GM18499 (cell line): ENCODE results near the gene REM2.
A peak's percentile ranks its signal among the peaks of the same experiment; 100 is the strongest.

Experiments
- ATAC-seq: cut with Tn5 transposase; IDR thresholded peaks from one replicate; pipeline ENCODE4 v1.9.1; 2021; ENCODE audit warnings: moderate number of reproducible peaks; ENCODE audit not compliant: insufficient read depth, unreplicated experiment

The REM2 gene

DNA sequence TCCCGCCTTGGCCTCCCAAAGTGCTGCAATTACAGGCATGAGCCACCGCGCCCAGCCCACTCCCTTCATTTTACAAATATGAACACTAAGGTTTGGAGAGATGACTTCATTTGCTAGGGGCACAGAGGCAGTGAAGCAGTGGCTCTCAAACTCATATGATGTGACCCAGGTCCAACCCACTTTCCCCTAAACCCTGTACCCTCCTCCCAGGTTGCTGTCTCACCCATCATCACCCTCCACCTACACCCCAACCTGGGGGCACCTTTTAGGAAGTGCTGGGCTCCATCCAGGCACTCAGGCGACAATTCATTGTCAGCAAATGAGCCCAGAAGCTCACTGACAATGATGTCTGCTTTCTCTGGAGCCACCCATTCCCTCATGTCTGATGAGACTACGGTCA, 40.7 kb downstream of the REM2 start:
- no peak for ATAC-seq

DNA sequence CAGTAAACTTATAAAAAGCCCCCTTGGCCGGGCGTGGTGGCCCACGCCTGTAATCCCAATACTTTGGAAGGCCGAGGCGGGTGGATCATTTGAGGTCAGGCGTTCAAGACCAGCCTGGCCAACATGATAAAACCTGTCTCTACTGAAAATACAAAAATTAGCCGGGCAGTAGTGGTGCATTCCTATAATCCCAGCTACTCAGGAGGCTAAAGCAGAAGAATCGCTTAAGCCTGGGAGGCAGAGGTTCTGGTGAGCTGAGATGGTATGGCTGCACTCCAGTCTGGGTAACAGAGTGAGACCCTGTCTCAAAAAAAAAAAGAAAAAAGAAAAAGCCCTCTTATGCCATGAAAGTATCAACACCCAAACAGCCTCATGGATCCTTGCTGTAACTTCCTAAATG, 42.5 kb downstream of the REM2 start:
- ATAC-seq = no peak

DNA sequence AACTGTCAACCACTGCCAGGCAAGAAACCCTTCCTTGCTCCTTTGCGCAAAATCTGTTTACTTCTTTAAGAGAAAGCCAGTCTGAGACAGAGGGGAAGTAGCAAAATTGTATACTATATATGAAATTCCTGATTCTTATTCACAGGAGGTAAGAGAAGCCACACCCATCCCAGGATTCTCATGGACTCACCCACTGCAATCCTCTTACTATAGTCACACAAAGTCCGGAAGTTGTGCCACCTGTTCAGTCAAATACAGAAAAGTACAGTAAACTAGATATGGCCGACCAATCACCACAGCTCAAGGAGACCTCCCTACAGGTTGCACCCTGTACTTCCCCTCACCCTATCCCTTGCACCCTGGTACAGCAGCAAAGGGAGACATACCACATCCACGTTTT, 43.3 kb downstream of the REM2 start:
- ATAC-seq = no peak

DNA sequence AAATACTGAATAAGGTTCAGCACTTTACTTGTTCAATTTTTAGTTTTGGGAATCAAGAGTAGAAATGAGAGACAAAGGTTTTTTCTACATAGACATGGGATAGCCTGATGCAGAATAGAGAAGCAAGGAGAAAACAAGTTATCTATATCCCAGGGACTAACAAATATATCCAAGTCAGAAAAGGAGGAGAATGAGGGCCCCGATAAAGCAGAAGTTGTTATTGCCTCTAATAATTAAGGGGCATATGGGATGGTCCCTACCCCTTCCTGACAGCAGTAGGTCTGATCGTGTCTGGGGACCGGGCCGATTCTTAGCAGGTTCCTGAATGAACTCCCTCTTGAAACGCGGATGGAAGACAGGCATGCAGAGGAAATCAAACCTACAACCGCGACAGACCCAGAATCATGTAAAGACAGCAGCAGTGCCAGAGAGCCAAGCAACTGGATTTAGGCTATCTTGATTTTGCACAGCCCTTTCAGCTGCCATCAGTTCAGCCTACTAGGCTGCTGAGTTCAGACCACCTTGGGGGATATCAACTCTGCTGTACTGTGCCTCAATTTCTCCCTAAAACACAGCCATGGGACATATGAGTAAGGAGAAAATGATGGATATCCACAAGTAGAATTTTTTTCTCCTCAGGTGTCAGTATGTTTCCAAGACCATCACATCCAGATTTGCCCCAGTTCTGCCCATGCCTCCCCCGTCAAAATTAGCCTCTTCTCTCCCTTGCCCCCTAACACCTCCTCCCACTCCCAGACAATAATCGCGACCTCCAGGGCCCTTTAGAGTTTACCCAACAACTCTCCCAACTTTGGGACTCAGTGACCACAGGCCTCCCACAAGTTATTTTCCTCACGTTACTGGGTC, 45.4 kb downstream of the REM2 start:
- ATAC-seq = no peak

DNA sequence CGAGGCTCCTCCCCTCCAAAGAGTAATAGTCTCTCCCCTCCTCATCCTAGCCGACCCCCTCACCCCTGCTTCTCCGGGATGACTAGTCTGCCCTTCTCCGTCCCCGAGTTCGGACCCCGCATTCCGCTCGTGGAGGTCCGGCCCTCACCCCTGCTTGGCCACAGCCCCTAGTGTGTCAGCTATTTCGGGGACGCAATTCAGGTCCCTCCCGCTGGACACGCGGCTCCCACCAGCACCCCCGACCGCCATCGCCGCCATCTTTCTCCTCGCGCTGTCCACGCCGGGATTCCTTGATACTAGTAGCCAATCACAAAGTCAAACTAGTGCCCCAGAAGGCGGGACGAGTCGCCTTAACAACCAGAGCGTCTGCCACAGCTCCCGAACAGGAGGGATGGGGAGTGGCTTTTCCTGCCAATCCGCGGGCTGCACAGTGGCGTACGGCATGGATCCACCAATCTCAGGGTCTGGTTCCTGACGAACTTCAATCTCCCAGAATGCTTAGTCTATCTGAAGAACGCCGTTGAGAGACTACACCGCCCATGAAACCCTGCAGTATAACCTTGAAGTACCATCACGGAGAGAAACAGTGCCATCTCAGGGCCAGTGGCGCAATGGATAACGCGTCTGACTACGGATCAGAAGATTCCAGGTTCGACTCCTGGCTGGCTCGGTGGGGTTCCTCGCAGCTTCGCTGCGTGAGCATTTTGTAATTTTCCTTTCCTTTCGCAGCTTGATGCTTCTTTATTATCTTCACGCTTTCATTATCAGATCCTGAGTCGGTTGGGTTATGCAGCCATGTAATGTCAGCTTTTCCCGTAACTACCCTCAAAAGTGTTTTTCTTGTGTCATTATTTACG, 46.3 kb downstream of the REM2 start, which contains the start of gene PRMT5:
PRMT5 (minus strand) TSS at position 273 of the 857 bp plus-strand sequence; CDS start at position 258, 15 bp downstream.
- ATAC-seq = peak; percentile 84

DNA sequence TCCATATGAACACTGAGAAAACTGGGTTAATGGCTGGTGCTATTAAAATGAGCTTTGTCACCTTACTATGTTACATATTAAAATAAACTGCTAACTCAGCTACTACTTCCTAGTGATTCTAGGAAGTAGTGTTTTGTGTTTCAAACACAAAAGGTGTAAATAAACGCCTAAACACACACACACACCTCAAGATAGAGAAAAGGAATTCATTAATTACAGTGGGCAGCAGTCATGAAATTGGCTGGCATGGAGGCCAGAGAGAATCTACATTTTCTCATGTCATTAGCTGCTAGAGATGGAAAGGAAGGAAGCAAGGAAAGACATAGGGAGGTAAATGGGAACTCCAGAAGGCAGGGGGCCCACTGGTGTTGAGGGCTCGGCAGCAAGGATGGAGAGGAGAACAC, 46.9 kb downstream of the REM2 start:
- no peak for ATAC-seq

DNA sequence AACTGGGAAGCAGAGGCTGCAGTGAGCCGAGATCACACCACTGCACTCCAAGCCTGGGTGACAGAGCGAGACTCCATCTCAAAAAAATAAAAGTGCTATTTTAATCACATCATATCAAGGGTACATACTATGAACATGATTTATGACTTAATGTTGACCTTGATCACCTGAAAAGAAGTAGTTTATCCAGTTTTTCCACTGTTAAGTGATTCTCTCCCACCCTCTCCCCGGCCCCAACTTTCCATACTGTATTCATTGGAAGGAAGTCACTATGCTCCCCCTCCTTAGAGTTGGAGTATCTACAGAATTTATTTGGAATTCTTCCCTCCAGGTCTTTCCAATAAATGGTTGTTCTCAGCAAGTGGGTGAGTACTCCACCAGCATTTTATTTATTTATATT, 49.1 kb downstream of the REM2 start:
- ATAC-seq = no peak

DNA sequence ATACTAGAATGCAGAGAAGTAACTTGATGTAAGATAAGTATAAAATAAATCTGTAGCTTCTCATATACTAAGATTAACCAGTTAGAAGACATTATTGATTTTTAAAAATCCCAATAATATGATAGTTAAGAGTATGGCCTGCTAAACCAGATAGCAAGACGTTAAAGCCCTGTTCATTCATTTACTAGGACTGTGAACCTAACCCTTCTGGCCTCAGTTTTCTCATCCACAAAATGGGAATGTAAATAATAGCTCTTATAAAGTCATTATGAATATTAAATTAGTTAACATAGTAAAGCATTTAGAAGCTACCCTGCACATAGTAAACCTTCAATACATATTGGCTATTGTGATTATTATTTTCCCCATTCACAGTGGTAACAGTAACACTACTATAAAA, 52.1 kb downstream of the REM2 start:
- no peak for ATAC-seq
